DOHH2 (cell line): ENCODE data around the gene RILPL1.

Experiments used
- EZH2phosphoT487 ChIP-seq: fragments of 200-600 bp; sonication (generic); IDR thresholded peaks from 2 replicates; pipeline ENCODE4 v1.6.1; 2017; ENCODE audit warnings: borderline replicate concordance, mild to moderate bottlenecking, antibody characterized with exemption, low read length, moderate library complexity, mixed read lengths
- TF ChIP-seq, protein P1 (sequence below): fragments of 200-600 bp; sonication (generic); IDR thresholded peaks from one replicate; pipeline ENCODE4 v1.5.1; 2014; ENCODE audit warnings: antibody characterized with exemption, mild to moderate bottlenecking, low read depth, low read length; ENCODE audit not compliant: poor library complexity, severe bottlenecking

DNA sequence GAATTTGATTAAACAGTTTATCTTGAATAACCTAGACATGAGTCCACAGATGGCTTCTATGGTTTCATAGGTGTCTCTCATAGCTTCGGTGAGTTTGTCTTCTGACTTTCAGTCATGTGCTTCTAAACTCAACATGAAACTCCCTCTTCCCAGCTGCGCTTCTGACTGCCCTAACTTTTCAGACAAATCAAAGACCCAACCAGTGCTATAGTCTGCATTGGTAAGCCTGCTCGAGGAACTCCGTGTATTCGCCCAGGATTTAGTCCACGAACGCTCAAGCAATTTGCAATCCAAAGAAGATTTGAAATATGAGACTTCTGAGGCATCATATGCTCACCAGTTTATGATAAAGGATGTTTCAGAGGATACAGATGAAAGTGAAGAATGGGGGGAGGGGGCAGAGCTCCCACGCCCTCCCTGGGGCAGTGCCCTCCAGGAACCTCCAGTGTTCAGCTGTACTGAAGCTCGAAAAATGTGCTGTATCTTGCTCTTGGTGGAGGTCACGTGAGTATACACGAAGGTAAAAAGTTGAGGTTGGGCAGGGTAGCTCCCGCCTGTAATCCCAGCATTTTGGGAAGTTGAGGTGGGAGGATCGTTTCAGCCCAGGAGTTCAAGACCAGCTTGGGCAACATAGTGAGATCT is 91.9 kb downstream of the RILPL1 start:
- TF ChIP-seq, protein P1, sequence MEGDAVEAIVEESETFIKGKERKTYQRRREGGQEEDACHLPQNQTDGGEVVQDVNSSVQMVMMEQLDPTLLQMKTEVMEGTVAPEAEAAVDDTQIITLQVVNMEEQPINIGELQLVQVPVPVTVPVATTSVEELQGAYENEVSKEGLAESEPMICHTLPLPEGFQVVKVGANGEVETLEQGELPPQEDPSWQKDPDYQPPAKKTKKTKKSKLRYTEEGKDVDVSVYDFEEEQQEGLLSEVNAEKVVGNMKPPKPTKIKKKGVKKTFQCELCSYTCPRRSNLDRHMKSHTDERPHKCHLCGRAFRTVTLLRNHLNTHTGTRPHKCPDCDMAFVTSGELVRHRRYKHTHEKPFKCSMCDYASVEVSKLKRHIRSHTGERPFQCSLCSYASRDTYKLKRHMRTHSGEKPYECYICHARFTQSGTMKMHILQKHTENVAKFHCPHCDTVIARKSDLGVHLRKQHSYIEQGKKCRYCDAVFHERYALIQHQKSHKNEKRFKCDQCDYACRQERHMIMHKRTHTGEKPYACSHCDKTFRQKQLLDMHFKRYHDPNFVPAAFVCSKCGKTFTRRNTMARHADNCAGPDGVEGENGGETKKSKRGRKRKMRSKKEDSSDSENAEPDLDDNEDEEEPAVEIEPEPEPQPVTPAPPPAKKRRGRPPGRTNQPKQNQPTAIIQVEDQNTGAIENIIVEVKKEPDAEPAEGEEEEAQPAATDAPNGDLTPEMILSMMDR, result no peak
- TF ChIP-seq EZH2phosphoT487, result no peak
